H9 (cell line): ENCODE measurements around the gene SHH. TPM values are rescaled to one million over a fixed set of nuclear protein-coding genes. Genes with fewer than 3 reads are reported as not detected.
A peak's percentile ranks its signal among the peaks of the same experiment; 100 is the strongest.

Experiments used
- DNase-seq: peaks from one replicate; pipeline ENCODE4 v3.0.0-alpha.2; 2017
- H2AFZ ChIP-seq: one replicate; pipeline ENCODE4 v1.6.1; 2013; ENCODE audit warnings: mild to moderate bottlenecking, low read length, control low read depth, moderate library complexity
- H2AK5ac ChIP-seq: 2 replicates; pipeline ENCODE4 v1.6.1; 2013; ENCODE audit warnings: low read length, control low read depth, mixed read lengths; ENCODE audit not compliant: insufficient read length
- H2BK120ac ChIP-seq: one replicate; pipeline ENCODE4 v1.6.1; 2013; ENCODE audit warnings: low read depth, mild to moderate bottlenecking, low read length, control low read depth, inconsistent platforms; ENCODE audit not compliant: poor library complexity, severe bottlenecking
- H2BK12ac ChIP-seq: 2 replicates; pipeline ENCODE4 v1.6.1; 2013; ENCODE audit warnings: low read length, control low read depth, mixed read lengths, low read depth; ENCODE audit not compliant: insufficient read length
- H2BK15ac ChIP-seq: 2 replicates; pipeline ENCODE4 v1.6.1; 2013; ENCODE audit warnings: low read depth, low read length, control low read depth
- H2BK20ac ChIP-seq: one replicate; pipeline ENCODE4 v1.6.1; 2013; ENCODE audit warnings: low read depth, mild to moderate bottlenecking, low read length, control low read depth, inconsistent platforms; ENCODE audit not compliant: poor library complexity, severe bottlenecking
- H2BK5ac ChIP-seq: 2 replicates; pipeline ENCODE4 v1.6.1; 2013; ENCODE audit warnings: low read length, control low read depth, mixed read lengths; ENCODE audit not compliant: insufficient read length
- H3K14ac ChIP-seq: 2 replicates; pipeline ENCODE4 v1.6.1; 2013; ENCODE audit warnings: low read length, control low read depth; ENCODE audit not compliant: insufficient read depth
- H3K18ac ChIP-seq: 2 replicates; pipeline ENCODE4 v1.6.1; 2013; ENCODE audit warnings: low read depth, mild to moderate bottlenecking, mixed read lengths, low read length, control low read depth; ENCODE audit not compliant: insufficient read length
- H3K23ac ChIP-seq: 2 replicates; pipeline ENCODE4 v1.6.1; 2013; ENCODE audit warnings: low read length, control low read depth, mixed read lengths, low read depth; ENCODE audit not compliant: insufficient read length
- H3K23me2 ChIP-seq: 2 replicates; pipeline ENCODE4 v1.6.1; 2013; ENCODE audit warnings: low read depth, mild to moderate bottlenecking, mixed read lengths, low read length, control low read depth; ENCODE audit not compliant: insufficient read length, poor library complexity, severe bottlenecking
- H3K27ac ChIP-seq: 2 replicates; pipeline ENCODE4 v1.5.1; 2013; ENCODE audit warnings: low read length, control low read depth, mixed read lengths, low read depth; ENCODE audit not compliant: insufficient read length
- H3K27me3 ChIP-seq: 2 replicates; pipeline ENCODE4 v1.6.1; 2013; ENCODE audit warnings: low read length, control low read depth, inconsistent platforms; ENCODE audit not compliant: insufficient read depth
- H3K4ac ChIP-seq: 2 replicates; pipeline ENCODE4 v1.6.1; 2013; ENCODE audit warnings: low read depth, mild to moderate bottlenecking, control low read depth, inconsistent platforms, low read length, moderate library complexity
- H3K4me1 ChIP-seq: 2 replicates; pipeline ENCODE4 v1.6.1; 2013; ENCODE audit warnings: low read length, control low read depth, inconsistent platforms; ENCODE audit not compliant: insufficient read depth
- H3K4me2 ChIP-seq: 2 replicates; pipeline ENCODE4 v1.6.1; 2013; ENCODE audit warnings: low read length, control low read depth, mixed read lengths; ENCODE audit not compliant: insufficient read length, insufficient read depth
- H3K56ac ChIP-seq: 2 replicates; pipeline ENCODE4 v1.6.1; 2013; ENCODE audit warnings: low read depth, mild to moderate bottlenecking, mixed read lengths, low read length, control low read depth; ENCODE audit not compliant: insufficient read length
- H3K79me1 ChIP-seq: 2 replicates; pipeline ENCODE4 v1.6.1; 2013; ENCODE audit warnings: low read depth, mild to moderate bottlenecking, moderate library complexity, low read length, control low read depth, inconsistent platforms; ENCODE audit not compliant: insufficient read depth, poor library complexity, severe bottlenecking
- H3K79me2 ChIP-seq: 2 replicates; pipeline ENCODE4 v1.6.1; 2013; ENCODE audit warnings: low read length, control low read depth, inconsistent platforms; ENCODE audit not compliant: insufficient read depth
- H3K9ac ChIP-seq: 2 replicates; pipeline ENCODE4 v1.6.1; 2013; ENCODE audit warnings: low read length, control low read depth, mixed read lengths; ENCODE audit not compliant: insufficient read length; ENCODE audit errors: extremely low read depth
- H3K9me3 ChIP-seq: one replicate; pipeline ENCODE4 v1.6.1; 2013; ENCODE audit warnings: low read depth, low read length, inconsistent platforms; ENCODE audit not compliant: control insufficient read depth
- H3T11ph ChIP-seq: one replicate; pipeline ENCODE4 v1.6.1; 2013; ENCODE audit warnings: mild to moderate bottlenecking, low read length, control low read depth, inconsistent platforms
- H4K20me1 ChIP-seq: one replicate; pipeline ENCODE4 v1.6.1; 2013; ENCODE audit not compliant: control insufficient read depth, insufficient read length, insufficient read depth
- H4K5ac ChIP-seq: 2 replicates; pipeline ENCODE4 v1.6.1; 2013; ENCODE audit warnings: low read depth, mild to moderate bottlenecking, mixed read lengths, low read length, control low read depth; ENCODE audit not compliant: insufficient read length
- H4K8ac ChIP-seq: replicated peaks from 2 replicates; pipeline ENCODE4 v1.6.1; 2013; ENCODE audit warnings: low read length, control low read depth, mixed read lengths, low read depth; ENCODE audit not compliant: insufficient read length
- H4K91ac ChIP-seq: 2 replicates; pipeline ENCODE4 v1.6.1; 2013; ENCODE audit warnings: low read depth, mild to moderate bottlenecking, moderate library complexity, mixed read lengths, low read length, control low read depth; ENCODE audit not compliant: insufficient read length
- H3K27ac Mint-ChIP-seq, 3 experiments: 2 replicates in 2 of 3; 3 replicates in 1 of 3; pipeline ENCODE4 v1.8.0; 2020 to 2021; ENCODE audit warnings: mixed read lengths in 3 of 3, mild to moderate bottlenecking in 1 of 3, moderate library complexity in 1 of 3
- H3K27me3 Mint-ChIP-seq: 2 replicates; pipeline ENCODE4 v1.8.0; 2021; ENCODE audit warnings: low read depth, mild to moderate bottlenecking, moderate library complexity, mixed read lengths
- H3K36me3 Mint-ChIP-seq, 3 experiments: 2 replicates in 2 of 3; 3 replicates in 1 of 3; pipeline ENCODE4 v1.8.0; 2020 to 2021; ENCODE audit warnings: low read depth in 3 of 3, mixed read lengths in 3 of 3; ENCODE audit not compliant: insufficient read depth in 1 of 3
- H3K4me1 Mint-ChIP-seq, 2 experiments: 2 replicates each; pipeline ENCODE4 v1.8.0; 2020; ENCODE audit warnings: mixed read lengths in 2 of 2
- H3K4me3 Mint-ChIP-seq, 2 experiments: 2 replicates in 1 of 2; 3 replicates in 1 of 2; pipeline ENCODE4 v1.8.0; 2020 to 2021; ENCODE audit warnings: mild to moderate bottlenecking in 2 of 2, mixed read lengths in 2 of 2, moderate library complexity in 1 of 2
- H3K9me3 Mint-ChIP-seq, 2 experiments: 2 replicates in 1 of 2; 3 replicates in 1 of 2; pipeline ENCODE4 v1.8.0; 2020; ENCODE audit warnings: mild to moderate bottlenecking in 2 of 2, mixed read lengths in 2 of 2, moderate library complexity in 1 of 2
- WGBS: extraction: QIAGEN DNeasy Blood & Tissue Kit; methylation state at CpG from one replicate; pipeline ENCODE4 v1.1.7; 2013; ENCODE audit warnings: missing lambda C conversion rate, low lambda C conversion rate, mixed read lengths; ENCODE audit not compliant: insufficient read length; ENCODE audit errors: extremely low coverage; 5-methylcytosine and 5-hydroxymethylcytosine counted together
- total RNA-seq: library from RNA; stranded (reverse); gene quantifications from 2 replicates; pipeline ENCODE4 v1.2.1, GENCODE V29; 2021
- TF ChIP-seq, protein P1 (sequence below): fragments of 200-600 bp; sonication (generic); conservative IDR thresholded peaks from 3 replicates; pipeline ENCODE4 v1.8.0; 2021; ENCODE audit warnings: antibody characterized with exemption, mild to moderate bottlenecking

Gene SHH
- total RNA-seq, 1 experiment from 2014 or later = 0.07 TPM

DNA sequence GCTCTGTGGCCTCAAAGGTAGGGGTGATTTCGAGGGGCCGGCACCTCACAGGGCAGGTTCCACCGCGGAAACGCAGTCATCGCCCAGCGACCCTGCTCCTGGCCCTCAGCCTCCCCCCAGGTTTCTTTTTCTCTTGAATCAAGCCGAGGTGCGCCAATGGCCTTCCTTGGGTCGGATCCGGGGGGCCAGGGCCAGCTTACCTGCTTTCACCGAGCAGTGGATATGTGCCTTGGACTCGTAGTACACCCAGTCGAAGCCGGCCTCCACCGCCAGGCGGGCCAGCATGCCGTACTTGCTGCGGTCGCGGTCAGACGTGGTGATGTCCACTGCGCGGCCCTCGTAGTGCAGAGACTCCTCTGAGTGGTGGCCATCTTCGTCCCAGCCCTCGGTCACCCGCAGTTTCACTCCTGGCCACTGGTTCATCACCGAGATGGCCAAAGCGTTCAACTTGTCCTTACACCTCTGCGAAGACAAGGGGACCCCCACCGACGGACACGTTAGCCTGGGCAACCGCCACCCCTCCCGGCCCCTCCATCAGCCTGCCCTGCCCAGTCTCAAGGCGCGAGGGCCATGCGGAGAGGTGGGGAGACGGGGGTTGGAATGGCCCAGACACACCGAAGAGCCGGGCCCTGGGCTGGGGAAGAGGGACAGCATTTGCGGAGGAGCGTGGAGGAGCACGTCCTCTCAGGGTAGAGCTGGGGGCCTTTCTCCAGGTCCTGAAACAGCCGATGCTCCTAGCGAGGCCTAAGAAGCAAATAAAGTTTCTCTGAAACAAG, 6.0 kb downstream of the SHH start:
- Histone ChIP-seq H3K27me3 (peaks cover 77% of the 10 kb centered on the region), H3K4me1 (no peaks in the 10 kb centered on the region; the same call in 1 of the 2 replicates), H3K23ac (no peak overlapping the region), H4K20me1 (no peaks in the 10 kb centered on the region), H2AFZ (no peak overlapping the region), H3K4ac (no peak overlapping the region), H2BK120ac (no peak overlapping the region), H3K79me1 (no peaks in the 10 kb centered on the region), H2BK12ac (no peak overlapping the region), H3T11ph (no peak overlapping the region), H3K23me2 (peaks cover 12% of the 10 kb centered on the region), H2BK5ac (no peak overlapping the region), H2BK15ac (no peak overlapping the region), H4K91ac (no peak overlapping the region), H3K27ac (no peak overlapping the region), H2BK20ac (no peak overlapping the region), H3K18ac (no peak overlapping the region), H3K14ac (no peak overlapping the region), H4K8ac (no peak overlapping the region), H3K9ac (no peak overlapping the region), H3K4me2 (no peak overlapping the region), H3K56ac (no peak overlapping the region), H2AK5ac (no peak overlapping the region), H4K5ac (no peak overlapping the region), H3K9me3 (no peaks in the 10 kb centered on the region), H3K79me2 (no peaks in the 10 kb centered on the region)
- DNase-seq = peak; percentile 59
- Mint-ChIP-seq H3K4me3 (peak overlapping the region in 1 of 2 experiments; percentile 71; a peak in 4 of 5 replicates), H3K36me3 (peaks cover 0 to 3% (median 0%) of the 10 kb centered on the region in 3 experiments; a peak in 3 of 7 replicates), H3K27ac (peak overlapping the region in 1 of 3 experiments; percentile 27; a peak in 1 of 7 replicates), H3K27me3 (peaks cover 90% of the 10 kb centered on the region), H3K4me1 (peaks cover 26 to 49% of the 10 kb centered on the region in 2 experiments), H3K9me3 (peaks cover 2 to 8% of the 10 kb centered on the region in 2 experiments; a peak in 2 of 5 replicates)
- TF ChIP-seq, protein P1, sequence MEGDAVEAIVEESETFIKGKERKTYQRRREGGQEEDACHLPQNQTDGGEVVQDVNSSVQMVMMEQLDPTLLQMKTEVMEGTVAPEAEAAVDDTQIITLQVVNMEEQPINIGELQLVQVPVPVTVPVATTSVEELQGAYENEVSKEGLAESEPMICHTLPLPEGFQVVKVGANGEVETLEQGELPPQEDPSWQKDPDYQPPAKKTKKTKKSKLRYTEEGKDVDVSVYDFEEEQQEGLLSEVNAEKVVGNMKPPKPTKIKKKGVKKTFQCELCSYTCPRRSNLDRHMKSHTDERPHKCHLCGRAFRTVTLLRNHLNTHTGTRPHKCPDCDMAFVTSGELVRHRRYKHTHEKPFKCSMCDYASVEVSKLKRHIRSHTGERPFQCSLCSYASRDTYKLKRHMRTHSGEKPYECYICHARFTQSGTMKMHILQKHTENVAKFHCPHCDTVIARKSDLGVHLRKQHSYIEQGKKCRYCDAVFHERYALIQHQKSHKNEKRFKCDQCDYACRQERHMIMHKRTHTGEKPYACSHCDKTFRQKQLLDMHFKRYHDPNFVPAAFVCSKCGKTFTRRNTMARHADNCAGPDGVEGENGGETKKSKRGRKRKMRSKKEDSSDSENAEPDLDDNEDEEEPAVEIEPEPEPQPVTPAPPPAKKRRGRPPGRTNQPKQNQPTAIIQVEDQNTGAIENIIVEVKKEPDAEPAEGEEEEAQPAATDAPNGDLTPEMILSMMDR = peak; percentile 23; the same call in 1 of the 3 replicates
- no CpG with 5 or more reads among the region's 47 CpGs for WGBS
